Measurements from ENCODE around the gene ETFRF1.

ETFRF1 gene, protein sequence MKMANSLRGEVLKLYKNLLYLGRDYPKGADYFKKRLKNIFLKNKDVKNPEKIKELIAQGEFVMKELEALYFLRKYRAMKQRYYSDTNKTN

DNA sequence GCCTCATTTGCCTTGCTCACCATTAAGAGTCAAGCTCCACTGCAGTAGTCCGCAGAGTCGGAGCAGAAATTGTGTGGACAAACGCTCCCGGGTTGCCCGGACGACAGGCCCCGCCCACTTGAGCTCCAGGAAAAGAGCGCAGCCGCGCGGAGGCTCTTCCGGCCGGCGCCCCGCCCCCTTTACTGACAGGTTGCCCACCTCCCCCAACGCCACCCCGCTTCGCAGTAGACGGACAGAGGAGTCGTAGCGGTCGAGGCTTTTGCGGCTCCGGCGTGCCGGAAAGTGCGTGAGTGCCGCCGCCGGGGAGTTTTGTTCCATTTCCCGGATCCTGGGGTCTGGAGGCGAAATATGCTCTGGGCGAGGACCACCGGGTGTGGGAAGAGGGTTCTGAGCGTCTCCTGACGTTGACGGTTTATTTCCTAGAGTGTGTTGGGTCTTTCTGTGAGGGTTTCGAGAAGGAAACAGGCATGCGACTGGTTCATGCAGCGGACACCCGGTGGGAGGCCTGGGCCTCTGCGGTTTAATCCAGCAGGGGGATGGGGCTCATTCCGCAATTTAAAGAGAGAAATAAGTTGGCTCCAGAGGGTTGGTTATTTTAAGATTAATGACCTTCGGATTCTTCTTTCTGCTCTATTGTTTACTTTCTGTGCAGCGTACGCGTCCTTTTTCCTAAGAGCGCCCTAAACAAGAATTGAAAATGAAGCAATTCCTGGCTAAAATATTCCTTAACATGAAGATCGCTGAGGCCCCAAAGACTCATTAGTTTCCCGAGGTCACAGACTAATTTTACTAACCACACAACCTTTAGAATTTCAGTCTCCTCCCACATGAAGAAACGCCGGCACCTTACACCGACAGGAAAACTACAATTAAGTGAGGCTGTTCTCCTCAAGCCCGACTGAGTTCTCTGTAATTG lies at the start of gene ETFRF1, which contains the start of gene DNAI7:
Gene ETFRF1, plus strand, starts transcription at position 182 of the 916 bp plus-strand sequence. CDS start 8,720 bp downstream, outside the sequence.
Gene DNAI7, minus strand, starts transcription at position 105 of the 916 bp plus-strand sequence. Its CDS starts 82 bp downstream, at position 23.
- DNase-seq: peak; percentile 98

DNA sequence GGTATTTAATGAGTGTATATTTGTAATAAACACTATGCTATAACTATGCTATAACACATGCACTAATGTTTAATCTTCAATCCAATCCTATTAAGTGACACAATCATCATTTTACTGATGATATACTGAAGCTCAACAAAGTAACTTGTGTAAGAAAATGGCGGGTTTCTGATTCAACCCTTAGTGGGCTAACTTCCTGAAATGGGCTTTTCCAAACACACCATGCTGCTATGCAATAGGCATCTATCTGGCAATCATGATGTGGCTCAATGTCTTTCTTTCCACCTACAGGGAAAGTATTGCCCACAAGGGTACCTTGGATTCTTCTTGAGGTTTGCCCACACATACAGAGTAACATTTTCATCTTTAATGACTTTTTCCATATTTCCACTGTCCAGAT lies 48.4 kb upstream of the ETFRF1 start:
- no peak for DNase-seq

DNA sequence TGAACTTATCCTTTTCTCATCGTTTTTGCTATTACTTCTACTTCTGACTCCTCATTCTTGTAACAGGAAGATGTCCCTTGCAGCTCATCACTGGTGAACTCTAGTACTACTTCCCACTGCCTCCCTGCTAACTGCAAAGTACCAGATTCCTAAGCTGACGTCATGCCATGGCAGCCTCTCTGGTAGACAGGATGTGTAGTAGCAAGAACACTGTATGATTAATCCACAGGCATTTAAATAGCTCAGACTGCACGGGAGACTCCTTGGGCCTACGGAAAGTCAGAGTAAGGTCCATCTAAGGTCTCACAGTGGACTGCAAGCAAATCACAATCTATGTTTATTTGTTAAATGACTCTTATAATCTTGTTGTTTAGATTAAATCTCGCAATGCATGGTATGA lies 43.6 kb upstream of the ETFRF1 start:
- DNase-seq: no peak

DNA sequence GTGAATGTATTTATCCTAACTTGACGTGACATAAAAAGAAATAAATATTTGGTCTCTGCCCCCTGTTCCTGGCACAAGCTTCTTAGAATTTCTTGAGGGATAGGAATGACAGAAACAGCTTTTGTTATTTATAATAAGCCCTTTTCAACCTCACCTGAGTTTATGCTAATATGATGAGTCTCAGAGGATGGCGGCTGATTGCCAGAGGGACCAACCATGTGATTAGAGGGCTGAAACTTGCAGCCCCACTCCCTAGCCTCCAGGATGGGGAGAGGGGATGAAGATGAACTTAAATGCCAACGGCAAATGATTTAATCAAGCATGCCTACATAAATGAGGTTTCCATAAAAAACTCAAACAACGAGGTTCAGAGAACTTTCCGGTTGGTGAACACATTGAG lies 43.0 kb upstream of the ETFRF1 start:
- no peak for DNase-seq

- peak; percentile 63 for DNase-seq
These were observed 39.9 kb upstream of the ETFRF1 start for GRCh38 chr12:25155022-25155576.

DNA sequence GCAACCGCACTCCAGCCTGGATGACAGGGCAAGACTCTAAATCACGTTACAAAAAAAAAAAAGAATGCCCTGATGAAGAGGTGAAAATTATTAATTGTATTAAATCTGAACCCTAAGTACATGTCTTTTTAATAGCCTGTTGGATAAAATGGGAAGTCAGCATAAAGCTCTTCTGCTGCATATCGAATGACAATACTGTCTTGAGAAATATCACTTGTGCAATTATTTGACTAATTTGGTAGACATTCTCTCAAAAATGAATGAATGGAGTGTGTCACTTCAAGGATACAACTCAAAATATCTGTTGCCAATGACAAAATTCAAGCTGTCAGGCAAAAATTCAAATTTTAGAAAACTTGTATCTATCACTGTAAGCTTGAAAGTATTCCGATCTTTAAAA lies 39.0 kb upstream of the ETFRF1 start:
- no peak for DNase-seq

DNA sequence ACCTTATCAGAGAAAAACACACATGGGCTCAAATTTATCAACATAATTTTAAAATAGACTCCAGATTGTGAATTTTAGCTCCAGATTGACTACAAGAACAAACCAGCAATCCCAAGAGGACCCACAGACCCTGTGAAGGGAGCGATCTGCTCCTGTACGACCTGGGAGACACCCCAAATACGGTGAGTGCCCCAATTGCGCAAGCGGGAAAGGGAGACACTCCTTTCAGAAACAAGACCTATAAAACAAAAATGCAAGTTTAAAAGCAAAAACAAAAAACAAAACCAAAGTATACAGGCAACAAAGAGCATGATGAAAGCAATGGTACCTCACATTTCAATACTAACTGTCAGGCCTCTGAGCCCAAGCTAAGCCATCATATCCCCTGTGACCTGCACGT lies 32.2 kb upstream of the ETFRF1 start:
- DNase-seq: no peak

DNA sequence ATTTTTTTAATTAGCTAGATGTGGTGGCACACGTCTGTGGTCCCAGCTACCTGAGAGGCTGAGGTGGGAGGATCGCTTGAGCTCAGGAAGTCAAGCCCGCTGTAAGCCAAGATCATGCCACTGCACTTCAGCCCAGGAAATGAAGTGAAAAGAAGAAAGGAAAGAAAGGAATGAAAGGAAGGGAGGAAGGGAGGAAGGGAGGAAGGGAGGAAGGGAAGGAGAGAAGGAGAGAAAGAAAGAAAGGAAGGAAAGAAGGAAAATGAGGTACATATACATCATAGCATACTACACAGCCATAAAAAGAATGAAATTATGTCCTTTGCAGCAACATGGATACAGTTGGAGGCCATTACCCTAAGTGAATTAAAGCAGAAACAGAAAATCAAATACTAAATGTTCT lies 12.3 kb upstream of the ETFRF1 start:
- DNase-seq: no peak

DNA sequence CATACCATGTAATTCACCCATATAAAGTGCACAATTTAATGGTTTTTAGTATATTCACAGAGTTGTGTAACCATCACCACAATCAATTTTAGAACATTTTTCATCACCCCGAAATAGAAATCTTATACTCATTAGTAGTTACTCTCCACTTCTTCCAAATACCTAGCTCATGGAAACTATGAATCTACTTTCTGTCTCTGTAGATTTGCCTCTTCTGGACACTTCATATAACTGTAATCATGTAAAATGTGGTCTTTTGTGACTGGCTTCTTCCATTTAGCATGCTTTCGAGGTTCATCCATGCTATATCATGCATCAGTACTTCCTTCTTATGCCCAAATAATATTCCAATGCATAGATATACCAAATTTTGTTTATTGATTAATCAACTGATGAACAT lies 10.9 kb upstream of the ETFRF1 start:
- DNase-seq: no peak

GRCh38 chr12:25186038-25186787 lies 8.8 kb upstream of the ETFRF1 start:
- DNase-seq: peak; percentile 51

DNA sequence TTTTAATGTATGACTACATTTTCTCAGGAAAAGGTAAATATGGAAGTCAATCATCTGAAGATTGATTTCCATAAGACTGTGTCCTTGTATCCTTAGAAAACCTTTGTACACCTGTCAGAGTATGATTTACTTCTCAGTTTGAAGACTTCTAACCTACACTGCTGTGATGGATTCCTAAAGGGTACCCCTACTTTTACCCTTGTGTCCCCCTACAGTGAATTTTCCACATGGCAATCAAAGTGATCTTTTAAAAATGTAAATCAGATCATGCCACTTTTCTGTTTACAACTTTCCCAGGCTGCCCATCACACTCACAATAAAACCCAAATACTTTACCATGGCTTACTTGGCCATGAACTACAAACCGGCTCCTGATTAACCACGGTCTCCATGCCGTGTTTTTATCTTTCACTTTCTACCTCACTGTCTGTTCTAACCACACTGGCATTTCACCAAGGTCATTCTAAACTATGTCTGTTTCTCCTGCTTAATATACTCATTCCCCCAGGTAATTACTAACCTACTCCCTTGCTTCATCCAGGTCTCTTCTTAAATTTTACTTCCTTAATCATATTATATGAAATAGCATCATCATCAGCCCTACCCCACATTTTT lies 8.1 kb upstream of the ETFRF1 start:
- DNase-seq: peak; percentile 51

- no peak for DNase-seq
These were observed 7.3 kb upstream of the ETFRF1 start for GRCh38 chr12:25187781-25188180.

DNA sequence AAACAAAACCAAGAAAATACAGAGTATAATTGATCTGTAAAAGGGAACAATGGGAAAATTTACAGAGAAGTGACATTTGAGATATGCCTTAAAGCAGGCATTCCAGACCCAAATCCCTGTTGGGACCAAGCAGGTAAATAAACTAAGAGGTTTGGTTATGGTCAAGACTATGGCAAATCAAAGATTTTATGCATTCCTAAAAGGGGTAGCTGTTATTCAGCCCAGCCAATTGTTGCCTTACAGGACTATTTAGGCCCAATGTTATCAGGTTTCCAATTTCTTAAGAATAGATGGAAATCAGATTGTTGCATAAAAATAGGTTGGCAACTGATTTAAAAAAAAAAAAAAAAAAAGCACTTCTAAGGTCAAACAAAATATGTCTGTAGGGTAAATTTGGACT lies 5.4 kb upstream of the ETFRF1 start:
- DNase-seq: no peak

DNA sequence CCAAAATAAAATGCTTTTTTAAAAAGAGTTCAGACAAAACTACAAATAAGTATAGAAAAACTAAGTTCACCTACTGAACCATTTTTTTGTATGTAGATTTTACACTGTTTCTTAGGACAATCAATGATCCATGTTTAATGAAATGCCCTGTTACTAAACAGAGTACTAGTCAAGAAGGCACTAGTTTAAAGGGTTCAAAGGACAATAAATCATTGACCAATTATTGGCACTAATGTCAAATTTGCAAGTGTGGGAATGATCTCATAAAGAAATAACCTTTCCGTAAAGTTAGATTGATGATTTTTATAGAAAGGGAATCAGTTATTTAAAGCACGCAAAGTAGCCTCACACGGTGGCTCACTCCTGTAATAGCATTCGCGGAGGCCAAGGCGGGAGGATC lies 4.2 kb upstream of the ETFRF1 start:
- DNase-seq: no peak

DNA sequence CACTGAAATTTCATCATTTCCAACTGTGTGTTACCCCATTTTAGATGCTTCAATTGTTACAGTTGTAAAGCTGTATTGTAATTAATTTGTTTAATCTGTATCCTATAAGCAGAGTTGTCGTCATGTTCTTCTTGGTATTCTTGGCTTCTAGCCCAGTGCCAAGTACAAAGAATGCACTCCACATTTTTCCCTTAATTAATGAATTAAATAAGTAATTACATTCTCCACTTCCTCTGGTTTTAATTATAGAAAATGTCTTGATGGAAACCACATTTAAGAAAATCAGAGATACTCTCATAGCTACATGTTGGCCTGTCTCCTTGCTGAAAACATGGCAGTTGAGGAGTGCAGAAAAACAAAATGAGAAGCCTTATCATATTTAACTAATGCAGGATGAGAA lies 823 bp upstream of the ETFRF1 start:
- no peak for DNase-seq

DNA sequence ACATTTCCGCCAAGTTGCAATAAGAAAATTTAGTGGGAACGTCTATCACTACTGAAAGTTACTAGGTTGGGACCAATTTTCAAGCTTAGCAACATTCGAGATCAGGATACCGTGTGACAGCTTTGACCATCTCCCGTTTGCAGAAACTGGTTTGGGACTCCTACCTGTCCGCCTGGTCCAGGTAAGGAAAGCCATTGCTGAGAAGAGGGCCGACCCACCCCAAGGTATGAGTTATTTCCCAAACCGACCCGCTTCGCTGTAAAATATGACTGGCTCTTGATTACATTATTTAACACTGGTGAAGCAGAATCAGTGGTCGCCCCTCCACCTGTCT lies 348 bp upstream of the ETFRF1 start:
- DNase-seq: no peak

DNA sequence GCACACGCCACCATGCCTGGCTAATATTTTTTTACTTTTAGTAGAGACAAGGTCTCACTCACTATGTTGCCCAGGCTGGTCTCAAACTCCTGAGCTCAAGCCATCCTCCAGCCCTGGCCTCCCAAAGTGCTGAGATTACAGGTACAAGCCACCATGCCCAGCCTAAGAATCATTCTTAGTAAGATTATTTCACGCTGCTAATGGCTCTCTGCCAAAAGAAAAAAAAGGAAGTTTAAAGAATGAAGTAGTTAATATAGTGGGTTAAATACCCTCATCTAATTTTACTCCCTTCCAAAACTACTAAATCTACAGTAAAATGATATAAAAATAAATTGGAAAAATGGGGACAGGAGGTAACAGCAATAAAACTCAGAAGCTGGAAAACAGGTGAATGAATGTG lies 2.6 kb downstream of the ETFRF1 start:
- no peak for DNase-seq

GRCh38 chr12:25200703-25201102 lies 5.7 kb downstream of the ETFRF1 start:
- DNase-seq: no peak

DNA sequence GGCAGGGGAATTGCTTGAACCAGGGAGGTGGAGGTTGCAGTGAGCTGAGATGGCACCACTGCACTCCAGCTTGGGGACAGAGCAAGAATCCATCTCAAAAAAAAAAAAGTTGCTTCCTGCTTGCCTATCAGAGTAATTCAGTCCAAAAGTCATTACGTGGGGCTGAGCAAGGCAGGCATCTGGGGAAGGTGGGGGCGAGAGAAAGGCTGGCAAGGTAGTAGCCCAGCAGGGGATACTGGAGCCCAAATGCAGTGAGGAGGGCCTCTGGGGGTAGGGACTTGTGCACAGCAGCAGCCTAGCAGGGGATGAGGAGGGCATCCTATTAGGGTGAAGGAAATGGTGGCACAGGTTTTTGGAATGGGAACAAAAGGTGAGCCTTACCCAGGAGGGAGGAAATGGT lies 7.1 kb downstream of the ETFRF1 start:
- no peak for DNase-seq

DNA sequence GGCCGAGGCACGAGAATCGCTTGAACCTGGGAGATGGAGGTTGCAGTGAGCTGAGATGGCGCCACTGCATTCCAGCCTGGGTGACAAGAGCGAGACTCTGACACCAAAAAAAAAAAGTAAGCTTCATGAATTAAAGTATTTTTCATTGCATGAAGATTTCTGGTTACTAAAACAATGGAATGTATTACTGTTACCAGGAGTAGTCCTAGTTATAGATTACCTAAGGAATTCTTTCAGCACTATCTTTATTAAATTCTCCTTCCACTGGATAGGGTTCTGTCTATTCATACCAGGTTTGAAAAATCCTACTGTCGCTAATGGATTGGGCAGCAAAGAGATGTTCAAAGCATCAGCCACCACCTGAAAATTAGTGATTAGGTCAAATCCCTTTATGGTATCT lies 12.4 kb downstream of the ETFRF1 start:
- DNase-seq: no peak

DNA sequence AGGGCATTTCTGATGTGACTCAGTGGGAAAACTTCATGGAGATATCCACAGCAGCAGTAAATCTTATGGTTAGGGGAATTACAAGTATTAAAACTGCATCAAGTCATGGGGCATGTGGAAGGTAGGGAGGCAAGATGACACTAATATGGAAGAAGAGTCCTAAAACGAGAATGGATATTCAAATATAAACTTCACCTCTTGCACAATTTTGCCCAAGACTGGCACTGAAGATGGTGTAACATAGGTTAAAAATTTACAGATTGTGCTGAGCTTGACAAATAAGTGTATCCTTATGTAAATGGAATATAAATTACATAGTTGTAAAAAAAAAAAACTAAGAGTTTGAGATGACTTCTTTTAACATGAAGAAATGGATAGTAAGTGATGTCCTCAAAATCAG lies 12.8 kb downstream of the ETFRF1 start:
- DNase-seq: no peak

DNA sequence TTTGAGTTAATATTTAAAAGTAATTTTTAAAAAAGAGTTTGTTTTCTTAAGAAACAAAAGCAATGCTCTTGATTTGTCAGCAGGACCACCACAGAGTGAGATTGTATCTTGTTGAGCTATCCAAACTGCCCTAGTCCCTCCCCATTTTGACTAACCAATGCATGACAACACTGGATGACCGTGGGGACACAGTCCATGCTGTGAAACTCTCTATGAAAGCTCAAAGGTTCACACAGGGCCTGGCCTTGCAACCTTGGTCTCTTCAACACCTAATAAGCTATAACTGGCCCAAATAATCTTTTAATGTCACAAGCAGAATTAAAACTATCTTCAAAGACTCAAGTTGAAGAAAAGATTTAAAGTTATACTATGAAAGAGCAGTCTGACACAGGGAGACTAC lies 13.5 kb downstream of the ETFRF1 start:
- no peak for DNase-seq

GRCh38 chr12:25213338-25213737 lies 18.3 kb downstream of the ETFRF1 start:
- DNase-seq: no peak

Measured in CD4-positive, alpha-beta T cell treated with Interleukin-21 for 1 hour (primary cell).